GM10248 (cell line): ENCODE results near the gene SH2D6.

ENCODE experiments used
- CTCF ChIA-PET: fragments of 300-600 bp; sonication (Branson Sonifier 250); formaldehyde crosslinking; extraction: SDS; loops from one replicate; lab custom pipeline; 2021; ENCODE audit warnings: antibody characterized with exemption; lab: Yijun Ruan, JAX
- POLR2A ChIA-PET: fragments of 350-650 bp; sonication (Branson Sonifier 250); formaldehyde crosslinking; extraction: SDS; loops from one replicate; lab custom pipeline; 2020; ENCODE audit warnings: antibody characterized with exemption; lab: Yijun Ruan, JAX
- DNase-seq: peaks from one replicate; pipeline ENCODE4 v3.0.0; 2012; ENCODE audit errors: extremely low spot score
- CTCF ChIP-seq: IDR thresholded peaks from 2 replicates; pipeline ENCODE4 v1.5.1; 2012; ENCODE audit warnings: mild to moderate bottlenecking, low read depth; ENCODE audit errors: extremely low read depth, missing control alignments, control extremely low read depth

Gene SH2D6

GRCh38 chr2:85401844-85402243 lies 16.7 kb upstream of the SH2D6 start:
- TF ChIP-seq CTCF = no peak
- DNase-seq = no peak
- ChIA-PET CTCF (interaction anchor here (0.7 kb wide), 1 partner anchor 10 kb away, joined by 3 read pairs; no protein-coding TSS in a partner anchor), POLR2A (no interaction called here)

GRCh38 chr2:85405201-85406059 lies 13.1 kb upstream of the SH2D6 start:
- DNase-seq = peak; percentile 54
- no peak for TF ChIP-seq CTCF
- ChIA-PET POLR2A (no interaction called here), CTCF (no interaction called here)

- TF ChIP-seq CTCF = no peak
- POLR2A ChIA-PET = no interaction called here
- DNase-seq = peak; percentile 86
- CTCF ChIA-PET = no interaction called here
These were observed 8.5 kb upstream of the SH2D6 start, which contains the start of gene CAPG for GRCh38 chr2:85409845-85410583. TSS of gene CAPG (minus strand) at chr2:85410366. CDS start at chr2:85402145, 8,221 bp downstream.

GRCh38 chr2:85410584-85411404 lies 7.7 kb upstream of the SH2D6 start:
- TF ChIP-seq CTCF = no peak
- CTCF ChIA-PET = no interaction called here
- POLR2A ChIA-PET = no interaction called here
- DNase-seq = no peak

GRCh38 chr2:85411405-85411748 lies 7.1 kb upstream of the SH2D6 start:
- ChIA-PET CTCF (no interaction called here), POLR2A (interaction anchor here (0.7 kb wide), 1 partner anchor 126 kb away, joined by 3 read pairs; no protein-coding TSS in a partner anchor)
- no peak for DNase-seq
- no peak for TF ChIP-seq CTCF
